ENCODE data around the gene CPA1. TPM values are rescaled to one million over a fixed set of nuclear protein-coding genes. Genes with fewer than 3 reads are reported as not detected.
A peak's percentile ranks its signal among the peaks of the same experiment; 100 is the strongest.

CPA1 gene
- total and polyA plus RNA-seq, 2 of the 4 experiments (the other 2 are of a cell fraction): not detected

DNA sequence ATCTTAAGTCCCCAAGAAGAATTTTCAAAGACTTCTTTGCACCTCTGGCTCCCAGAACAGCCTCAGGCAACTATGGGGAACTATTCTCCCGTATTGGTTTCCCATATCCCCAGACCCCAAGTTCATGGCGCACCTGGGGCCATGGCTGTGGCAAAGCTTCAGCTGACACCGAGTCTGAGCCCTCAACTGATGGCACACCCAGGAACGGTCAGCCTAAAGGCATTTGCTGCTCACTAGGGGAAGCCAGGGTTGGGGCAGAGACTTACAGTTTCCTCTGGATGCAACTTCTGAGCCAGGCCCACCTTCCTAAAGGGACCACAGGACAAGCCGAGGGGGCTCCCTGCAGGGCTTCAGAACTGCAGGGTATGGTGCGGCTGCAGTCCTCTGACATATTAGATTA lies 13.7 kb upstream of the CPA1 start:
- H4K20me1 ChIP-seq (ENCODE audit: insufficient read depth, low read length): no peaks in the 10 kb centered on the region
- H4K5ac ChIP-seq (ENCODE audit: low read depth, low read length): peak overlapping the region; percentile 71
- peak overlapping the region; percentile 96 for H2BK5ac ChIP-seq (ENCODE audit: low read depth, low read length, poor library complexity, severe bottlenecking)
- H3K9ac ChIP-seq (ENCODE audit: low read depth, low read length): no peak overlapping the region; the same call in 1 of the 2 replicates
- in situ Hi-C loops (cut with MboI; ENCODE audit: low sequenced_read_pairs) (no loop called here), intact Hi-C loops (cut with micrococcal nuclease) (no loop called here), dilution Hi-C loops (cut with HindIII; ENCODE audit: low sequenced_read_pairs, unreplicated experiment) (no loop called here)
- peak overlapping the region; percentile 86 for H3K18ac ChIP-seq (ENCODE audit: low read depth, low read length)
- H3K4me3 ChIP-seq (ENCODE audit: insufficient read depth, low read depth, low read length): no peak overlapping the region
- peaks cover 51% of the 10 kb centered on the region for H3K9me1 ChIP-seq (ENCODE audit: insufficient read depth, low read length)
- peak overlapping the region; percentile 70 for H3K23ac ChIP-seq (ENCODE audit: low read depth, low read length)
- peak overlapping the region; percentile 99 for H3K4ac ChIP-seq (ENCODE audit: low read depth, low read length)
- H2AK9ac ChIP-seq (replicated peaks; ENCODE audit: low read depth, low read length, poor library complexity): peak overlapping the region; percentile 76
- H3K56ac ChIP-seq (ENCODE audit: extremely low read depth, insufficient read depth, low read length): peak overlapping the region; percentile 77
- H2BK20ac ChIP-seq (ENCODE audit: low read depth, low read length): peak overlapping the region; percentile 96
- no peaks in the 10 kb centered on the region for H3K27me3 ChIP-seq (ENCODE audit: control insufficient read depth, insufficient read depth, low read length)
- H2AFZ ChIP-seq (replicated peaks; ENCODE audit: low read length, poor library complexity): peak overlapping the region; percentile 55
- no peak for TF ChIP-seq CHD1 (IDR thresholded peaks at IDR 0.05; ENCODE audit: low read depth, low read length)
- peak overlapping the region; percentile 95 for H4K91ac ChIP-seq (ENCODE audit: insufficient read depth, low read depth, low read length)
- peak overlapping the region; percentile 83 to 96 for H4K8ac ChIP-seq (ENCODE audit: low read depth in 2 of 2, low read length in 2 of 2)
- H3K36me3 ChIP-seq (ENCODE audit: control insufficient read depth, insufficient read depth, low read length): no peaks in the 10 kb centered on the region
- peaks cover 0 to 17% of the 10 kb centered on the region in 2 experiments; a peak in 1 of 4 replicates for H3K79me1 ChIP-seq (ENCODE audit: low read depth in 1 of 2, low read length in 2 of 2)
- peaks cover 49% of the 10 kb centered on the region for H3K4me1 ChIP-seq (ENCODE audit: control insufficient read depth, insufficient read depth, low read length)
- H2BK15ac ChIP-seq (ENCODE audit: low read depth, low read length): peak overlapping the region; percentile 63
- peak overlapping the region; percentile 100 for H2AK5ac ChIP-seq (ENCODE audit: low read depth, low read length)
- DNase-seq: peak; percentile 42
- no TSS peak for BruUV-seq (replicated peaks)
- H2BK120ac ChIP-seq (ENCODE audit: low read depth, low read length): peak overlapping the region; percentile 98
- peak overlapping the region; percentile 89 for H3K14ac ChIP-seq (replicated peaks; ENCODE audit: low read depth, low read length)
- ChIA-PET CTCF (no interaction called here), POLR2A (ENCODE audit: unreplicated experiment) (no interaction called here)
- H3K4me2 ChIP-seq (ENCODE audit: low read depth, low read length): no peak overlapping the region
- ATAC-seq (ENCODE audit: low read depth): no peak
- no CpG with 5 or more reads among the region's 6 CpGs for WGBS, 2 experiments (ENCODE audit: extremely low coverage in 2 of 2, insufficient read length in 1 of 2)
- peak overlapping the region; percentile 78 for H3K27ac ChIP-seq (ENCODE audit: insufficient read depth, low read length)
- H3K9me3 ChIP-seq (ENCODE audit: control insufficient read depth, insufficient read depth, low read length): no peaks in the 10 kb centered on the region

All from IMR-90 (cell line).